Stimulated activated CD4-positive, alpha-beta T cell treated with anti-CD3 and anti-CD28 coated beads, TNF-alpha, amount 100 ng/mL, for 1 hour (primary cell): ENCODE data around the gene PHF23.

Experiments
- DNase-seq, 3 donors: peaks; one replicate each; pipeline ENCODE4 v3.0.0-alpha.2; 2020; ENCODE audit warnings: low read depth in 3 of 3, low spot score in 1 of 3

The PHF23 gene

GRCh38 chr17:7239091-7240027, at the start of gene PHF23:
Gene PHF23, minus strand, starts transcription at chr17:7239457. Its CDS starts 178 bp downstream, at chr17:7239279.
- DNase-seq: peak; percentile 95 to 97 (median 97)

DNA sequence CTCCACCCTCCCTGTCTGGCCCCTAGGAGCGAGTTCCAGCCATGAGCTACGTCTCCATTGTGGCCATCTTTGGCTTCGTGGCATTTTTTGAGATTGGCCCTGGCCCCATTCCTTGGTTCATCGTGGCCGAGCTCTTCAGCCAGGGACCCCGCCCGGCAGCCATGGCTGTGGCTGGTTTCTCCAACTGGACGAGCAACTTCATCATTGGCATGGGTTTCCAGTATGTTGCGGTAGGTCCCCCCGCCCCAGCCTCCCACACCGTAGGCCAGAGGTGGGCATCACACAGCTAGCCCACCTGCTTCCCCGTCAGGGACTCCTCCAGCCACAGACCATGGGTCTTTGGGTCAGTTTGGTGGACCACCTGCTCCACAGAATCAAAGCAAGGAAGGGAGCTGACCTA, 46.4 kb upstream of the PHF23 start:
- DNase-seq: no peak

- DNase-seq: no peak
These were observed 45.7 kb upstream of the PHF23 start for GRCh38 chr17:7284911-7285310.

DNA sequence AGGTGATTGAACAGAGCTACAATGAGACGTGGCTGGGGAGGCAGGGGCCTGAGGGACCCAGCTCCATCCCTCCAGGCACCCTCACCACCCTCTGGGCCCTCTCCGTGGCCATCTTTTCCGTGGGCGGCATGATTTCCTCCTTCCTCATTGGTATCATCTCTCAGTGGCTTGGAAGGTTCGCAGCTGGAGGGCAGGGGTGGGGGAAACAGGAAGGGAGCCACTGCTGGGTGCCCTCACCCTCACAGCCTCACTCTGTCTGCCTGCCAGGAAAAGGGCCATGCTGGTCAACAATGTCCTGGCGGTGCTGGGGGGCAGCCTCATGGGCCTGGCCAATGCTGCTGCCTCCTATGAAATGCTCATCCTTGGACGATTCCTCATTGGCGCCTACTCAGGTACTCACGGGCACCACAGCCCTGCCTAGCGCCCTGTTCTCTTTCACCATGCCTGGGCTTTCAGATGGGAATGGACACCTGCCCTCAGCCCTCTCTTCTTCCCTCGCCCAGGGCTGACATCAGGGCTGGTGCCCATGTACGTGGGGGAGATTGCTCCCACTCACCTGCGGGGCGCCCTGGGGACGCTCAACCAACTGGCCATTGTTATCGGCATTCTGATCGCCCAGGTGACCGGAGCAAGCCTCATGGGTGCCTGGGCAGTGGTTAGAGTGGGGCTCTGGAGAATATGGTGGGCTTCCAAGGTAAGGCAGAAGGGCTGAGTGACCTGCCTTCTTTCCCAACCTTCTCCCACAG, 44.4 kb upstream of the PHF23 start:
- DNase-seq: no peak

DNA sequence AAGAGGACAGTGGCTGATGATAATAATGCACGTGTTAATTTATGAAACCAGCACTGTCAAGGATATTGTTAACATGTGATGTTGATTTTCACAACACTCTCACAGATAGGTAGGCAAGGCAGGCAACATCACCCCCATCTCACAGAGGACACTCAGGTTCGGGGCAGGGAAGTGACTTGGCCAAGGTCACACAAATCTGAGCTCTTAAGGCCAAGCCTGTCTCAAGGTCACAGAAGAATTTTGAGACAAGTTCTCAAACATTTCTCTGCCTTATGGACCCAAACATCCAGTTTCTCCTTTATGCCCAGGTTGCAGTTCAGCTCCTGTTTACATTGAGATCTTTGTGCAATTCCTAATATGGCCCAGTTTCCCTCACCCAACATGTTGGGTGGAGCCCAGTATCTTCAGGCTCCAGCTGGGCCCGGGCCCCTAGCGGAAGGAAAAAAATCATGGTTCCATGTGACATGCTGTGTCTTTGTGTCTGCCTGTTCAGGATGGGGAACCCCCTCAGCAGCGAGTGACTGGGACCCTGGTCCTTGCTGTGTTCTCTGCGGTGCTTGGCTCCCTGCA, 43.6 kb upstream of the PHF23 start:
- no peak for DNase-seq

- DNase-seq: no peak
These were observed 42.9 kb upstream of the PHF23 start for GRCh38 chr17:7281953-7282751.

DNA sequence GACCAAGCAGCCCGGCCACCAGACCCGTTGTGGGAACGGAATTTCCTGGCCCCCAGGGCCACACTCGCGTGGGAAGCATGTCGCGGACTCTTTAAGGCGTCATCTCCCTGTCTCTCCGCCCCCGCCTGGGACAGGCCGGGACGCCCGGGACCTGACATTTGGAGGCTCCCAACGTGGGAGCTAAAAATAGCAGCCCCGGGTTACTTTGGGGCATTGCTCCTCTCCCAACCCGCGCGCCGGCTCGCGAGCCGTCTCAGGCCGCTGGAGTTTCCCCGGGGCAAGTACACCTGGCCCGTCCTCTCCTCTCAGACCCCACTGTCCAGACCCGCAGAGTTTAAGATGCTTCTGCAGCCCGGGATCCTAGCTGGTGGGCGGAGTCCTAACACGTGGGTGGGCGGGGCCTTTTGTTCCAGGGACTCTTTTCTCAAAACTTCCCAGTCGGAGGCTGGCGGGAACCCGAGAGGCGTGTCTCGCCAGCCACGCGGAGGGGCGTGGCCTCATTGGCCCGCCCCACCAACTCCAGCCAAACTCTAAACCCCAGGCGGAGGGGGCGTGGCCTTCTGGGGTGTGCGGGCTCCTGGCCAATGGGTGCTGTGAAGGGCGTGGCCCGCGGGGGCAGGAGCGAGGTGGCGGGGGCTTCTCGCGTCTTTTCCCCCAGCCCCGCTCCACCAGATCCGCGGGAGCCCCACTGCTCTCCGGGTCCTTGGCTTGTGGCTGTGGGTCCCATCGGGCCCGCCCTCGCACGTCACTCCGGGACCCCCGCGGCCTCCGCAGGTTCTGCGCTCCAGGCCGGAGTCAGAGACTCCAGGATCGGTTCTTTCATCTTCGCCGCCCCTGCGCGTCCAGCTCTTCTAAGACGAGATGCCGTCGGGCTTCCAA, 42.1 kb upstream of the PHF23 start, which contains the start of gene SLC2A4:
Gene SLC2A4 (plus strand): TSS at position 645 of the 879 bp plus-strand sequence. CDS start 217 bp downstream, at position 862.
- DNase-seq: peak; percentile 46 to 87 (median 64)

DNA sequence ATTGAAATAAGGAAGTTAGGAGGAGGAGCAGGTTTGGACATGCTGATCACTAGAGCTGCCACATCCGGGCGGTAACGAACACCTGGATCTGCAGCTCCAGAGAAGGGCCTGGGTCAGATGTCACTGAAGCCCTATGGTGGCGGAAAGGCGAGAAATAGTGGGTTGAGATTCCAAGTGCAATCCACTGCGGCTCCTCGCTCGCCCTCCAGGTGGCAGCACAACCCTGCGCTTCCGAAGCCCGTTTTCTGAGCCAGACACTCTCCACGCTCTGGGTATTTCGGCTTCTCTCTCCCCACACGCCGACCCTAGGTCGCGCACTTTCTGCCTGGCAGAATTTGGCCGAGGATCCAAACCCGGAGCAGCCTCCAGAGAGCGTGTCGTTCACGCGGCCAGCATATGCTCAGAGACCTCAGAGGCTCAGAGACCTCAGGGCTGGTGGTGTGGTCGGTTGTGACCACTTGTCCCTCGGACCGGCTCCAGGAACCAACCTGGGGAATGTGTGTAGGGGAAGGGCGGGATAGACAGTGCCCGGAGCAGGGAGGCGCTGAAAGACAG, 41.3 kb upstream of the PHF23 start:
- DNase-seq: peak; percentile 64 to 80 (median 76)

GRCh38 chr17:7279448-7279847, 40.2 kb upstream of the PHF23 start:
- DNase-seq: no peak

- no peak for DNase-seq
These were observed 27.5 kb upstream of the PHF23 start for GRCh38 chr17:7266784-7267183.

DNA sequence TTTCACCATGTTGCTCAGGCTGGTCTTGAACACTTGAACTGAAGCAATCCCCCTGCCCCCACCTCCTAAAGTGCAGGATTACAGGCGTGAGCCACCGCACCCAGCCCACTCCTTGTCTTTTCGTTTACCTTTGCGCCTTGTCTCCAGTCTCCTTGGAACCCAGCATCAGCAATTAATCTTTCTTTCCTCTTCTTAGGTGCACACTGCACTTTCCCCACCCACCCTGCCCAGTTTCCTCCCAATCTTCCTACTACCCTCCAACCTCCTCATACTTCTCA, 24.5 kb upstream of the PHF23 start:
- no peak for DNase-seq

- no peak for DNase-seq
These were observed 23.9 kb upstream of the PHF23 start for GRCh38 chr17:7262935-7263800.

- DNase-seq: no peak
These were observed 23.1 kb upstream of the PHF23 start, which contains the start of gene CLDN7 for GRCh38 chr17:7262192-7262934. Gene CLDN7, minus strand, starts transcription at chr17:7262478. Its CDS starts 435 bp downstream, at chr17:7262043.

DNA sequence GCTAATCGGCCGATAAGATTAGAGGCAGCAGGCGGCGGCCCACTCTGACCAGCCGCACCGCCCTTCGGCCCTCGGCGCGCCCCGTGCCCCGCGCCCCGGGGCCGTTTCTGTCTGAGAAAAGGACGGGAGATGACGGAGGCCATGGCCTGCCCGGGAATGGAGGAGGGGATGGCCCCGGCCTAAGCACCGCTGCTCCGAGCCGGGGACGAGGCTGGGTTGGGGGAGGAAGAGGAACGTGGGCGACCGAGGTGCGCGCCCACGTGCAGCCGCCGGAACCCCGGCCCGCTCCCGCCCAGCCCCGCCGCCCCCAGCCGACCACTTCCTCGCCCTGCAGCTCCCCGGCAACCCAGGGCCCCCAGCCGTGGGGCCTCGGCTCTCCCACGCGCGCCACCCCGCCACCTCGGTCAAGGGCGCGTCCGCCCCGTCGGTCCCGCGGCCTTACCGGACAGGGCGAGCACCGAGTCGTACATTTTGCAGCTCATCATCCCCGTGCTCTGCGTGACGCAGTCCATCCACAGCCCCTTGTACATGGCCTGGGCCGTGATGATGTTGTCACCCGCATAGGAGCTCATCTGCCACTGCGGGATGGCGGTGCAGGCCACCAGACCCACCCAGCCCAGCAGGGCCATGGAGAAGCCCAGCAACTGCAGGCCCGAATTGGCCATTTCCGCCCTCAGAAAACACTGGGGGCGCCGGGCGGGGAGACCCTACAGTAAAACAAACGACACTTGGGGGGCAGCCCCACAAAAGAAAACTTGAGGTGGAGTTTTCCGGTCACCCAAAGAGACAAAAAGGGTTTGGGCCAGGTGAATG, 22.3 kb upstream of the PHF23 start:
- no peak for DNase-seq

DNA sequence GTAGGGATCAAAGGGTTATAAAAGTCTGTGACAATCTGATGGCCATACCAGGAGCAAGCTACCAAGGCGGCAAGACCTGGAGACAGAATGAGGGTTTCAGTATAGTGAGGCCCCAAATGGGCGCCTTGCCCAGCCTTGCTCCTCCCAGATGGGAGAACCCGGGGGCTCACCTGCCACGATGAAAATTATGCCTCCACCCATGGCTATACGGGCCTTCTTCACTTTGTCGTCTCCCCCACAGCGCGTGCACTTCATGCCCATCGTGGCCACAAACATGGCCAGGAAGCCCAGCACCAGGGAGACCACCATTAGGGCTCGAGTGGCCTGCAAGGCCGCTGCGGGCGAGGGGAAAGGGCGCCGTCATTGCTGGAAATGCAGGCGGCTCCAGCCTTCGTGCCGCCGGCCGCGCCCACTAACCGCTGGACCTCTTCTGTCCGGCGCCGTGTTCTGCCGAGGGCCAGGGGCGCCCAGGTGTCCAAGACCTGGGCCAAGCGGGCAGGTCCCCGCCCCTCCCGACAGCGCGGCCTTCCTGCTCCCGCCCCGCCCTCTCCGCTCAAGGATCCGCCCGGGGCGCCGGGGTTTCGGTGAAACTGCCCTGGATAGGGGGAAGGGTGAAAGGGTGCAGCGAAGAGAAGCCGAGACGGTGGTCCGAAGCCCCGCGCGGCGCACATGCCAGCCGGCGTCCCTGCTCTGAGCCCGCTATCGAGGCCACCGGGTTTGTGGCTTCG, 21.6 kb upstream of the PHF23 start:
- DNase-seq: no peak

DNA sequence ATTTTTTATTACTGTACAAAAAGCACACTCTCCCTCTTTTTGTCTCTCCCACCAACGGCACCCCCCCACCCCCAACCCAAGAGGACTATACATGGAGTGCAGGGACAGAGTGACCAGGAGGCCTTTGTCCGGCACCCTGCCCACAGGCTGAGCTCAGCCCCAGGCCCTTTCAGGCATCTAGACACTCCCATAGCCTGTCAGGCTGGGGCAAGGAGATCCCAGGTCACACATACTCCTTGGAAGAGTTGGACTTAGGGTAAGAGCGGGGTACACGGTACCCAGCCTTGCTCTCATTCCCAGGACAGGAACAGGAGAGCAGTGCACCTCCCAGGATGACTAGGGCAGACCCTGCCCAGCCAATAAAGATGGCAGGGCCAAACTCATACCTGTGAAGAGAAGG, 20.9 kb upstream of the PHF23 start:
- DNase-seq: no peak

DNA sequence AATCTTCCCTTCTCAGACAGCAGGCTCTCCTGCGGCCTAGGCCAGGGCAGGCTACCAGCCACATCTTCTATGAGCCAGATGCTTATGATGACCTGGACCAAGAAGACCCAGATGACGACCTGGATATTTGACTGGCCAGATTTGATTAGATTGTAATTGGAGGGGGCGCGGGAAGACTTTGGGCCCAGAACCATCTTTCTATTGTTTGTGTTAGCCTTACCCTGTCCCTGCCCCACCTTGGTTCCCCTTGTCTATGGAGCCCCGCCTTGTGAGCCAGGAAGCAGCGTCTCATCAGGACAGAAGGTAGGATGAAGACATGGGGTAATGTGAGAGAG, 20.3 kb upstream of the PHF23 start:
- DNase-seq: no peak
